HG02852 (cell line): ENCODE measurements around the gene ATF7IP.
"Not testable (repeated sequence)": the region's sequence is repeated elsewhere in the genome, so short reads cannot be mapped to it uniquely, and the experiment has no call there.

Source experiments
- ATAC-seq: cut with Tn5 transposase; IDR thresholded peaks from one replicate; pipeline ENCODE4 v1.9.1; 2021; ENCODE audit warnings: mild to moderate bottlenecking, moderate library complexity; ENCODE audit not compliant: unreplicated experiment

Gene ATF7IP

DNA sequence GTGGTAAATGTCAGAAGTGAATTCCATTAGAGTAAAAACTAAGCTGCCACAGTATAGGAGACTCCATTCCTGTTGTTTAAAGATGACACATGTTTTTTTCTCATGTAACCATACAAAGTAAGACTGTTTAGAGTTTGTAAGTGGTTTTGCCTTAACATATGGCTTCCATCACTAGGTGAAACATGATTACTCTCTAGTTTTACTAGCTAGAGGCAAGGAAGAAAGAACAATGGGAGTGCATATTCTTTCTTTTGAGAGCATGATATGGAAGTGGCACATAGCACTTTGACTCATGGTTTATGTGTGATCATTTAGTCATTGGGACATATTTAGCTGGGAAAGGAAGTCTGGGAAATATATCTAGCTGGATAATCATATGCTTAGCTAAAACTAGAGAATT lies 7.7 kb downstream of the ATF7IP start:
- ATAC-seq: no peak

DNA sequence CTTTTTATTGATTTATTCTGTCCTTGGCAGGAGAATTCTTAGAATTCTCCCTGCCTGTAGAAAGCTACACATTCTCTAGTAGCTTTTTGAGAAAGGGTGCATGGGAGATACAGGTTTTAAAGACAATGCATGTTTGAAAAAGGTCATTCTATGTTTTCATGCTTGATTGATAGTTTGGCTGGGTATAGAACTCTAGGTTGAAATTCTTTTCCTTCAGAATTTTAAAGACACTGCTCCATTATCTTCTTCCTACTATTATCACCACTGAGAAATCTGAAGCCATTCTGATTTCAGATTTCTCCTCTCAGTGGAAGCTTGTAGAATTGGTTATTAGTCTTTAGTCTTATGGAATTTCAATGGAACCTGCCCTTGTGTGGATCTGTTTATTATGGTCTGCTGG lies 14.0 kb downstream of the ATF7IP start:
- ATAC-seq: no peak

- peak; percentile 97 for ATAC-seq
These were observed 19.5 kb downstream of the ATF7IP start for GRCh38 chr12:14384783-14385638.

DNA sequence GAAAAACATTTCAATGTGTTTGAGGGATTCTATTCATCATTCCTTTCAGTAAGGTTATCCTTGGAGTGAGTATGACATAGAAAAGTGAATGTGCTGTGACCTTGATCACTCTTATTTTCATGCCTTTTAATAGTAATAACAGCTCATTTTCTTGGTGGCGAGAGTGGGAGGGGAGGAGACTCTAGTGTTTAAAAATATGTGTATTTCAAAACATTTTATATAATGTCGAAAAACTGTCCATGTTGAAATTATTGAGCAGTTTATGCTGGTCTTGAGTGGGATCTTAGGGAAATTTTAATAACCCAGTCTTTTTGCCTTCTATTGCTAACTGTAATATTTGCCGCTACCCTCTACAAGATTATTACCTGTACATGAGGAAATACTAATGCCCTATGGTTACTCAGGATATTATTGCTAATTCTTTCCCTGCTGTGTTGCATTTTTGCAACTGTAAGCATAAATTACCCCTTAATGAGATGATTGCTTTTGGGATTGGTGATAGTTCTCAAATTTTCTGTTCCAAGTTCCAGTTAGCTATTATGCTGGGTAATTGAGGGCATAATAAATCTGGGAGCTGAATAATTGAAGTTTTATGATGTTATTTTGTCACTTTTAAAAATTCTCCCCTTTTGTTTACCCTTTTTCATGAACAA lies 21.9 kb downstream of the ATF7IP start:
- ATAC-seq: no peak

DNA sequence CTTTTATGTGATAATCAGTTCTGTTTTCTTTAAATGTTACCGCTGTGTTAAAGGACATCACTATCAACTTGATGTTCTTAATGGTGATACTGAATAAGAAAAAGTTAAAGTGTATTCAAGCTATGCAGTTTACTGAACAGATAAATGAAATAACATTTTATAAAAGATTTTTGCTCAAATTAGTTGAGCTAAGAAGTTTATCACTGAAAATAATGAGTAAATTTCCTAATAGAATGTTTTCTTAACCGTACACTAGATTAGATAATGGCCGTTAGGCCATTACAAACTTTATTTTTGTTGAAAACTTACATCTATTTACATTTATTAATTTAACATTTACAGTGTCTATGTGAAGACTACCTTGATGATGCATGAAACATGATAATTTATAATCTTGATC lies 25.0 kb downstream of the ATF7IP start:
- no peak for ATAC-seq

DNA sequence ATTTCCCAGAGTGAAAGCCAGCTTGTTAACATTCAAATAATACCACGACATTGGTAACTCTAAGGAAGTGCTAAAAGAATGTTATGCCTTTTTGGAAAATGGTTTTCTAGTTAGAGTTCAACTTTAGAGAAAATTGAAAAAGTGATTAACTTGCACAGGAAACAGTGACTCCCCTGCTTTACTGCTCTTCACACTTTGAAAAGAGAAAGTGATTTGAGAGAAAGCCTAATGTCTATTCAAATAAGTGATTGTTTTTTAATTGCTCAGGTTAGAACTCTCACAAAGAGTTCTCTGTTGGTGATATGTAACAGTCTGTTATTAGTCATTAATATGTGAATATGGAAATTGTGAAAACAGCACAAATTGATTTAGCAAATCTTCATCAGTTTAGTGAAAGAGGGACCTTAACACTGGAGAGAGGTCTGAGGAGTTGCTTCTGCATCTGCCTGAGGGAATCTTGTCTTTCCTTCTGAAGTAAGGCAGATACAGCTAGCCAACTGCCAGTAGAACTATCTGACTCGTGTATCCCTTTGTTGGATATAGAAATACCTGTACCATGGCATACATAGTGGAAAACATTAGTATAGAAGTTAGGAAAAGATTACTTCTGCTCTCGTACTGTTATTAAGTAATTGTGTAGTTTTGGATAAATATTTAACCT lies 25.5 kb downstream of the ATF7IP start:
- no peak for ATAC-seq

- no peak for ATAC-seq
These were observed 28.3 kb downstream of the ATF7IP start for GRCh38 chr12:14393751-14394150.

DNA sequence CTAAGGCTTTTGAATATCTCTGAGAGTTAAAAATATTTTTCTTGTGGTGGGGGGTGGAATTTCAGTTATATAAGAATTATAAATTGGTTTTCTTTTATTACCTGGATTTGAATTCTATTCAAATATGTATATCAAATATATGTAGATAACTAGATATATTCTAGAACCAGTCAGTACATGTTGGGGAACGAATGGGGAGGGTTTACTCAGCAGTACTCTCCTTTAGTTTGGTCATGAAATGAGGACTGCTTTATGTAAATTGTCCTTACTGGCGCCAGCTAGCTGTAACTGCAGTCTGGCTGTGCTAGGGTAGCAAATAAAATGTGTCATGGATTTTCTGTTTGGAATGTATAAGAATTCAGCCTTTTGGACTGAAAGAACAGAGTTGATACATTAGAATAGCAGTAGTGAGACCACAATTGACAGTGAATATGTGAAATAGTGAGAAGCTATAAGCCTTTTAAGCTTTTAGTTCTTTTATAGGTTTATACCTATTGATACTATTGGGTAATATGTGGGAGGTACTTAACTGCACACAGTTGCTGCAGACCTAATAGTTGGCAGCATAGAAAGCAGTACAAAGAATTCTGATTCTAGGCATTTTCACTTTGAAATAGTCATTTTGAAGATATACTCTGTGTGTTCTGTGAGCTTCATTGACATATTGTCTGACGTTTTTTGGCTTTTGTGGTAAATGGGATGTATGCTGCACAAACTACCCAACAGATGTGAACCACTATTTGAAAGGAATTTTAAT lies 29.0 kb downstream of the ATF7IP start:
- peak; percentile 69 for ATAC-seq

DNA sequence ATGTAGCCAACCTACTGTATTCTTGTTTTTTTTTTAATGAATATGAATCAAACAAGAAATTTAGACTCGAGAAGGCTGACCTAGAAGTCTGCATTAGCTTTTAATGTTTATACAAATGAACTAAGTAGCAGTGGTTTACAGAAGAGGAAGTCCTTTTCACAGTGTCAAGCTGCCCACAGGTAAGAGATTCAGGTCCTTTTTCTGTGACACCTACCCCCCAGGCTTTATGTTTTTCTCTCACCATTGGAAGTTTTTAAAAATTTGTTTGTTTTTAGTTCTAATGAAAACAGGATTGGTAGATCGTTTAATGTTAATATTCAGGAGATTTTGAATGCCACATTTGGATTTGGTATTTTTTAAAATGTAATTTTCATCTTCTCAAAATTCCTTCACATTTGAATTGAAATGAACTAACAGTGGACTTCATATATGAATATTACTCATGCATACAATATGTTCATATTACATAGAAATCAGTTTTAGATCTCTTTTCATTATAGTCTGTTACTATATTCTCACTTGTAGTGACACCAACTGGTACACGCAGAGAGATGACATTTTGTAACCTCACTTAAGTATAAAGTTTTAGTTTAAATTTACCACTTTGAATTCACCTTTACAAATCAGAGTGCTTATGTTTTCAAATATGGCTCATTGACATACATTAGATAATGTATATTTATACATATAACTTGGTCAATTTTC lies 29.7 kb downstream of the ATF7IP start:
- ATAC-seq: peak; percentile 50

DNA sequence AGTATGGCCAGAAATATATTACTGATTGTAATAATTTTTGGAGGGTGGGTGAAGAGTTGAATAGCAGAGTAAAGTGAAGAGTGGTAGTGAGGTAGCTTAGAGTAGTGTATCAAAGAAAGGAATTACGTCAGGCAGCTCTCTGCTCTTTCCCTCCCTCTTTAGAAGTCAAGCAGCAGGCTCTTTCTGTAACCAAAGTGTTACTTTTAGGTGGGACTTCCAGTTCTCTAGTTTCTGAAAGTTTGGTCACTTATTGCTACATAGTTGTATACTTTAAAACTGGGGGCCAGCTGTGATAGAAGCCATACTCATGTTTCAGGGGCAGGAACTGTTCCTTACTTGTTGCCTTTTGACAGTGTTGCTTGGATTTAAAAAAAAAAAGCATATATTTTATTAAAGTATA lies 30.6 kb downstream of the ATF7IP start:
- peak; percentile 54 for ATAC-seq

DNA sequence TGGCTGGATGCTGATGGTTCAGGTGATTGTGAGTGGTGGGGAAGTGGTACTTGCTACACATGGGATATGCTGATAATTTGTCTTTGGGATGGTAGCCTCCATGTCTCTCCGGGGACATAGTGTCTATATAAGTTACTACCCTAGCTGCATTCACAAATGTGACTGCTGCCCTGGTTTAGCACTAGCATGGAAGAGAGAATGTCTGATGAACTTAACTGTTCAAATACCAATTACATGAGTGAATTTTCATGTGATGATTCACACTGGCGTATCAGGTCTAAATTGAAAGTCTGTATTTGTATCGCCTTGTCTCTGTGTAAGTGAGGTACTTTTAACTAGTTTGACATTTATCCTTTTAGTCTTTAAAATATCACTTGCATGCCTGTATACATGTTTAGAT lies 34.4 kb downstream of the ATF7IP start:
- no peak for ATAC-seq

DNA sequence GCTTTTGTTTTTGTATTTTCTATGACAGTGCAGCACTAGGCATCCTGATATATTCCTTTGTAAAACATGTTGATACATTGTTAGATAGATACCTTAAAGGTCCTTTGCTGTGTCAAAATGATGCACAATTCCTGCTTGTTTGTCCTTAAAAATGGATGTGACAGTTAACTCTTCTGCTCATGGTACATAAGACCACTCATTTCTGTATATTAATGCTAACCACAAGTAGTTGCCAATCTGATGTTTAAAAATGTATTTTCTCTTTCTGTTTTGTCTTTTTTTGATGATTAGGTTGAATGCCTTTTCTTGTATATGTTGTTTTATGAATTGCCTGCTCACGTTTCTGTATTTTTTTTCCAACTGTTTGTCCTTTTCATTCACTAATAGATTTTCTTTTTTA lies 35.1 kb downstream of the ATF7IP start:
- no peak for ATAC-seq

DNA sequence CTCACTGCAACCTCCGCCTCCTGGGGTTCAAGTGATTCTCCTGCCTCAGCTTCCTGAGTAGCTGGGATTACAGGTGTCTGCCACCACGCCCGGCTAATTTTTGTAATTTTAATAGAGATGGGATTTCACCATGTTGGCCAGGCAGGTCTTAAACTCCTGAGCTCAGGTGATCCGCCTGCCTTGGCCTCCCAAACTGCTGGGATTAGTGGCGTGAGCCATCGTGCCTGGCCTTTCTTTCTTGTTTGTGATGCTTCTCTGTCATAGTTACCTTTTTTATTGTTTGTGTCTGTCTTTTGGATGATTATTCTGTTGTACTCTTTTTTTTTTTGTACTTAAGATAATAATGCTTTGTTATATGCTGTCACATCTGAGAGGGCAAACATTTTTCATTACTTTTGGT lies 35.8 kb downstream of the ATF7IP start:
- not testable (repeated sequence) for ATAC-seq

- no peak for ATAC-seq
These were observed 37.2 kb downstream of the ATF7IP start for GRCh38 chr12:14402697-14403096.

- ATAC-seq: no peak
These were observed 37.8 kb downstream of the ATF7IP start for GRCh38 chr12:14403293-14403692.

DNA sequence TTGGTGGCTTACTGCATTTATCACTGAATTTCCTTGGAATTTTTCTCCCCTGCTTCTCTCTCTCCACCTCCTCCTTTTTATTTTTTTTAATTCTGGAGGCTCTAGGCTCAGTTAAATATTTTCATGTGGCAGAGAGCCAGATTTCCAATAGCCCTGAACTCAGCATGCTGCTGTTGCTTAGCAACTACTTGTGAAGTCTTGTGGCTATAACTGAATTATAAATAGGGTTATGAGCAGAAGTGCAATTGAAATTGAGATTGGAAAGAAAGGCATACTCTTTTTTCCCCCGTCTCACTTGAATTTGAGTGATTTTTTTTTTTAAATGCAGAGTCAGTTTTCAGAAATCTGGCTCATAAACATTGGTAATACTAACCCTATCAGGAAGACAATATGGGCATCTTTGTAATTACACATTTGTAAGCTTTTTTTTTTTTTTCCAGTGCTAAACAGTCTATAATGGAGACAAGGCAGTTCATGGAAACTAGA lies 38.3 kb downstream of the ATF7IP start:
- no peak for ATAC-seq

- ATAC-seq: not testable (repeated sequence)
These were observed 39.9 kb downstream of the ATF7IP start for GRCh38 chr12:14405407-14405806.

DNA sequence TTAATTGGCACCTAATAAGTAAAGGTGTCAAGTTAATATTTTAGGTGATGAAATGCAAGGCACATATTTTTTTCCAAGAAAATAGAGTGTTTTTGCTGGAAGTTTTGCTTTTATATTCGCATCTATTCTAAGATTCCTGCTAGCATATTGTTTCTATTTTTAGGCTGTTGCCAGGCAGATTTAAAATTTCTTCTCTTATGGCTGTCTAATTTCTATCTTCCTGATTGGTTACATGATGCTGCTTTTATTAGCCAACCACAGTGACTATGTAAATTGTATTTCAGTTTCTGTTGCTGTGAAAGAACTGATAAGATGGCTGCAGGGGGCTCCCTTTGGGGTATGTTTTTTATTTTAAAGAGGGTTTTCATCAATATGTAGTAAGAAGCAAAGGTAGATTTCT lies 42.7 kb downstream of the ATF7IP start:
- no peak for ATAC-seq

DNA sequence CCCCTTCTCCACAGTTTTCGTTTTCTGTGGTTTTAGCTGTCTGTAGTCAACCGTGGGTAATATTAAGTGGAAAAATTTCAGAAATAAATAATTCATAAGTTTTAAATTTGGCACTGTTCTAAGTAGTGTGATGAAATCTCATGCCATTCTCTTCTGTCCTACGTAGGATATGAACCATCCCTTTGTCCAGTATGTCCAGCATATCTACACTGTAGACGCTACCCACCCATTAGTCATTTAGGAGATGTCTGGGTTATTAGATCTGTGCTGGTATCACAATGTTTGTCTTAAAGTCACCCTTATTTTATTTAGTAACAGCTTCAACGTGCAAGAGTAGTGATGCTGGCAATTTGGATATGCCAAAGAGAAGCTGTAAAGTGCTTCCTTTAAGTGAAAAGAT lies 44.7 kb downstream of the ATF7IP start:
- ATAC-seq: no peak

GRCh38 chr12:14410841-14411569 lies 45.5 kb downstream of the ATF7IP start:
- no peak for ATAC-seq
